Measurements from ENCODE around the gene THEMIS. TPM values are rescaled to one million over a fixed set of nuclear protein-coding genes. Genes with fewer than 3 reads are reported as not detected.

Gene THEMIS
- total and polyA plus RNA-seq, 2 of the 4 experiments (the other 2 are of a cell fraction), result not detected

DNA sequence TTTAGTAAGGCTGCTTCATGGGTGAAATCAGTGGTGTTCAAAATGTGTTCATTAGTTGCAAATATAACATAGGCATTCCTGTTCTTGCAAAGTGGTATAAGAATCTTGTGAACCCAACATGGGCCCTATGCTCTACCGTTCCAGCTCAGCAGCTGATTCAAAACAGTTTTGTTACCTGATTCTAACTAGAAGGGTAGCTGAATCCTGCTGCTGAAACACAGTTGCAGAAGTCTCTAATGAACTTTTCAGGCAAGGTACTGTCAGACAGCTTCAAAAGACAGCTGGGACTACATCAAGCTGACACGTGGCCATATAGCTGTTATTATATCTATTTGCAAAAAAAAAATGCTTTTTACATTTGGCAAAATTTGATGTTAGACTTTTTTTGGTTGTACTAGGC lies 22.7 kb downstream of the THEMIS start:
- Histone ChIP-seq H3K18ac (ENCODE audit: low read depth, low read length) (no peak overlapping the region), H3K56ac (ENCODE audit: extremely low read depth, insufficient read depth, low read length) (no peak overlapping the region), H2AK5ac (ENCODE audit: low read depth, low read length) (no peak overlapping the region), H3K23ac (ENCODE audit: low read depth, low read length) (no peak overlapping the region), H3K79me1 (ENCODE audit: low read depth in 1 of 2, low read length in 2 of 2) (no peaks in the 10 kb centered on the region), H2AFZ (replicated peaks; ENCODE audit: low read length, poor library complexity) (no peak overlapping the region), H2AK9ac (replicated peaks; ENCODE audit: low read depth, low read length, poor library complexity) (no peak overlapping the region), H3K14ac (replicated peaks; ENCODE audit: low read depth, low read length) (no peak overlapping the region), H3K4me2 (ENCODE audit: low read depth, low read length) (no peak overlapping the region), H2BK120ac (ENCODE audit: low read depth, low read length) (no peak overlapping the region), H2BK15ac (ENCODE audit: low read depth, low read length) (no peak overlapping the region), H3K9me3 (ENCODE audit: control insufficient read depth, insufficient read depth, low read length) (no peaks in the 10 kb centered on the region), H2BK5ac (ENCODE audit: low read depth, low read length, poor library complexity, severe bottlenecking) (no peak overlapping the region), H2BK20ac (ENCODE audit: low read depth, low read length) (no peak overlapping the region), H3K27me3 (ENCODE audit: control insufficient read depth, insufficient read depth, low read length) (no peaks in the 10 kb centered on the region; the same call in 1 of the 2 replicates), H3K4me1 (ENCODE audit: control insufficient read depth, insufficient read depth, low read length) (no peaks in the 10 kb centered on the region), H3K9me1 (ENCODE audit: insufficient read depth, low read length) (no peaks in the 10 kb centered on the region), H4K5ac (ENCODE audit: low read depth, low read length) (no peak overlapping the region), H4K8ac (ENCODE audit: low read depth in 2 of 2, low read length in 2 of 2) (no peak overlapping the region), H3K27ac (ENCODE audit: insufficient read depth, low read length) (no peak overlapping the region), H3K36me3 (ENCODE audit: control insufficient read depth, insufficient read depth, low read length) (no peaks in the 10 kb centered on the region), H3K9ac (ENCODE audit: low read depth, low read length) (no peak overlapping the region), H3K4me3 (ENCODE audit: insufficient read depth, low read depth, low read length) (no peak overlapping the region), H3K4ac (ENCODE audit: low read depth, low read length) (no peak overlapping the region), H4K91ac (ENCODE audit: insufficient read depth, low read depth, low read length) (no peak overlapping the region), H4K20me1 (ENCODE audit: insufficient read depth, low read length) (no peaks in the 10 kb centered on the region)
- intact Hi-C loops (cut with micrococcal nuclease) (no loop called here), in situ Hi-C loops (cut with MboI; ENCODE audit: low sequenced_read_pairs) (no loop called here), dilution Hi-C loops (cut with HindIII; ENCODE audit: low sequenced_read_pairs, unreplicated experiment) (no loop called here)
- ChIA-PET CTCF (interaction anchor here (0.6 kb wide), 1 partner anchor 41 kb away, joined by 6 read pairs; no protein-coding TSS in a partner anchor), POLR2A (ENCODE audit: unreplicated experiment) (no interaction called here)
- DNase-seq, result no peak
- TF ChIP-seq, protein P1, sequence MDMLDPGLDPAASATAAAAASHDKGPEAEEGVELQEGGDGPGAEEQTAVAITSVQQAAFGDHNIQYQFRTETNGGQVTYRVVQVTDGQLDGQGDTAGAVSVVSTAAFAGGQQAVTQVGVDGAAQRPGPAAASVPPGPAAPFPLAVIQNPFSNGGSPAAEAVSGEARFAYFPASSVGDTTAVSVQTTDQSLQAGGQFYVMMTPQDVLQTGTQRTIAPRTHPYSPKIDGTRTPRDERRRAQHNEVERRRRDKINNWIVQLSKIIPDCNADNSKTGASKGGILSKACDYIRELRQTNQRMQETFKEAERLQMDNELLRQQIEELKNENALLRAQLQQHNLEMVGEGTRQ (IDR thresholded peaks at IDR 0.05; ENCODE audit: low read depth, low read length), result no peak
- TF ChIP-seq RFX5 (IDR thresholded peaks at IDR 0.05; ENCODE audit: low read depth, low read length) (no peak), POLR2A (IDR thresholded peaks at IDR 0.05; ENCODE audit: low read depth, low read length) (no peak), RAD21 (IDR thresholded peaks at IDR 0.05; ENCODE audit: low read length) (no peak), MAZ (IDR thresholded peaks at IDR 0.05; ENCODE audit: borderline replicate concordance, low read depth, low read length) (no peak), CTCF (conservative IDR thresholded peaks at IDR 0.05; ENCODE audit: low read depth, low read length) (no peak), CHD1 (IDR thresholded peaks at IDR 0.05; ENCODE audit: low read depth, low read length) (no peak), MXI1 (IDR thresholded peaks at IDR 0.05; ENCODE audit: borderline replicate concordance, low read depth, low read length) (no peak), NFE2L2 (IDR thresholded peaks at IDR 0.05; ENCODE audit: low read depth, low read length) (no peak), SMC3 (IDR thresholded peaks at IDR 0.05; ENCODE audit: low read depth, low read length) (no peak), MAFK (IDR thresholded peaks at IDR 0.05; ENCODE audit: low read depth, low read length) (no peak), RCOR1 (IDR thresholded peaks at IDR 0.05; ENCODE audit: insufficient replicate concordance, low read length) (no peak), CEBPB (IDR thresholded peaks at IDR 0.05; ENCODE audit: low read depth, low read length) (no peak), BHLHE40 (IDR thresholded peaks at IDR 0.05; ENCODE audit: low read depth, low read length) (no peak), FOS (IDR thresholded peaks at IDR 0.05; ENCODE audit: low read depth, low read length) (no peak)
- TF ChIP-seq, protein P2, sequence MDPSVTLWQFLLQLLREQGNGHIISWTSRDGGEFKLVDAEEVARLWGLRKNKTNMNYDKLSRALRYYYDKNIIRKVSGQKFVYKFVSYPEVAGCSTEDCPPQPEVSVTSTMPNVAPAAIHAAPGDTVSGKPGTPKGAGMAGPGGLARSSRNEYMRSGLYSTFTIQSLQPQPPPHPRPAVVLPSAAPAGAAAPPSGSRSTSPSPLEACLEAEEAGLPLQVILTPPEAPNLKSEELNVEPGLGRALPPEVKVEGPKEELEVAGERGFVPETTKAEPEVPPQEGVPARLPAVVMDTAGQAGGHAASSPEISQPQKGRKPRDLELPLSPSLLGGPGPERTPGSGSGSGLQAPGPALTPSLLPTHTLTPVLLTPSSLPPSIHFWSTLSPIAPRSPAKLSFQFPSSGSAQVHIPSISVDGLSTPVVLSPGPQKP (IDR thresholded peaks at IDR 0.05; ENCODE audit: borderline replicate concordance, low read depth, low read length), result no peak
- no TSS peak for BruUV-seq (replicated peaks)
- WGBS, 2 experiments (ENCODE audit: extremely low coverage in 2 of 2, insufficient read length in 1 of 2), result 100% methylated on average over 1 of the region's 2 CpGs; no CpG with 5 or more reads in 1 of the 2 experiments
- ATAC-seq (ENCODE audit: low read depth), result no peak

All from IMR-90 (cell line).